GOT3 (cell line): ENCODE results near the gene ADGRD1.

Experiments used
- DNase-seq: peaks from one replicate; lab custom pipeline; 2025; ENCODE audit warnings: mixed read lengths; lab: John Stamatoyannopoulos, UW

Gene ADGRD1

DNA sequence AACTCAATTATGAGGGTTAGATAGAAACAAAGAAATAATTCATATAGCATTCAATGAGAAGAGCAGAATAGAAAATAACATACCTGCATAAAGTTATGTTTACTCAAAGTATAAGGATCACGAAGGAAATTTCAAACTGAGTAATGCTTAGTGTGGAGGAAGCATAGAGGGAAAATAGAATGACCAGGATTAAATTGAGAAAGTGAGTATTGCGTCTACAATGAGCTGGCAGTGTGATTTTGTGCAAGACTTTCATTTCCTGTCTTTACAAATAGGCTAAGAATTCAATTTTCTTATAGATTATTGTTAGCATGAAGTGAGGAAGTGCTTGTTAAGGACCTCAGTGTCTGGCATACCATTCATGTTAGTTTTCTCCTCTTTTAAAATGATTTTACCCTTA lies 12.0 kb downstream of the ADGRD1 start:
- DNase-seq = no peak

DNA sequence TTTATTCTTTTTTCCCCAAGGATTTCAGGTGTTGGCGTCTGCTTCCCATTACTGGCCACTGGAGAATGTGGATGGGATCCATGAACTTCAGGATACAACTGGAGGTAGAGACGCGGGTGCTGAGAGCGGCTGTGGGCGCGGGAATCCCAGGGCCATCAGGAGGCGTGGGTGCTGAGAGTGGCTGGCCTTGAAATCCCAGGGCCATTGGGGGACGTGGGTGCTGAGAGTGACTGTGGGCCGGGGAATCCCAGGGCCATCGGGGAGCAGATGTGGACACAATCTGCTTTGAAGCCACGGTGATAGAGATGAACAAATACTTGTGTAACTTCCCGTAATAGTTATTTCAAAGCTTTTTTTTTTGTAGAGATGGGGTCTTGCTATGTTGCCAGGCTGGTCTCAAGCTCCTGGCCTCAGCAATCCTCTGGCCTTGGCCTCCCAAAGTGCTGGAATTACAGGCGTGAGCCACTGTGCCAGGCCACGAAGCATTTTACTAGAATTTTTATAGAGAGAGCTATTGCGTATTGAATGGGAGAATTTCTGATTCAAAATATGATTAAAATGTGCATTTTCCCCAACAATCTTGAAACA lies 12.8 kb downstream of the ADGRD1 start:
- no peak for DNase-seq

DNA sequence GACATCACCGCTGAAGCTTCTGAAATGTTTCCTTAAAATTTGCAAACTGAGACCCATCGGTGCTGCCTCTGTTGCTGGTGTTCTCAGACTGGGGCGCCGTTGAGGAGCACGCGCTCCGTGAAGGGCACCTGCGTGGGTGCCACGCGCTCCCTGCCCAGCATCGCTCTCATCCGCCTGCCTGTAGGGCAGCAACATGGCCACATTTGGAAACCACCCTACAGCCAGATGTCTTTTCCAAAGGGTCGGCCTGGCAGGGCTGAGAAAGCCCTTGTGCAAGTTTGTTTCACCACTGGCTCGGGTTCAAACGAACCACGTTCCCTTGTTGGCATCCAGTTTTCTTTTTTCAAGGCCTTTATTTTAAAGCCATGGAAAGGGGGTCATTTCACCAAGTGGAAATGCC lies 13.9 kb downstream of the ADGRD1 start:
- no peak for DNase-seq

DNA sequence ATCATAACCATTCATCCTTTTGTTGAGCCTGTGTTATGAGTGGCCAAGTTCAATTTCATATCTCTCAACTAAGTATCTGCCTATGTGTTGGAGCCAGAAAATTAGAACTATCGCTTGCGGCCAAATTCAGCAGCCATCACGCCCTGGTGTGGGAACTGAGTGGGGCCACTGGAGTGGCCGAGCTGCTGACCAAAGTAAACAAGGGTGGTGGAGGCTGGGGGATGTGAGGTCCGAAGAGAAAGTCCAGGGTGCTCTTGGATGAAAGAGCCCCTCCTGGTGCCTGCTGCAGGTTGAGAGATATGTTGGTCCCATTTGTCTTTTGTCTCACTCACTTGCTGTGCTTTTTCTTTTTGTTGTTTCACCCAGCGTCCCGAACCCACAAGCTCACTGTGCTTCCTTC lies 14.9 kb downstream of the ADGRD1 start:
- no peak for DNase-seq

DNA sequence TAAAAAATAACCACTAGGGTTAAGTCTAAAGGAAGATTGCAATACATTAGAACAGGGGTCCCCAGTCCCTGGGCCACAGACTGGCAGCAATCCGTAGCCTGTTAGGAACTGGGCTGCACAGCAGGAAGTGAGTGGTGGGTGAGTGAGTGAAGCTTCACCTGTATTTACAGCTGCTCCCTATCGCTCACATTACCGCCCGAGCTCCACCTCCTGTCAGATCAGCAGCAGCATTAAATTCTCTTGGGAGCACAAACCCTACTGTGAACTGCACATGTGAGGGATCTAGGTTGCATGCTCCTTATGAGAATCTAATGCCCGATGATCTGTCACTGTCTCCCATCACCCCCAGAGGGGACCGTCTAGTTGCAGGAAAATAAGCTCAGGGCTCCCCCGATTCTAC lies 15.5 kb downstream of the ADGRD1 start:
- no peak for DNase-seq

DNA sequence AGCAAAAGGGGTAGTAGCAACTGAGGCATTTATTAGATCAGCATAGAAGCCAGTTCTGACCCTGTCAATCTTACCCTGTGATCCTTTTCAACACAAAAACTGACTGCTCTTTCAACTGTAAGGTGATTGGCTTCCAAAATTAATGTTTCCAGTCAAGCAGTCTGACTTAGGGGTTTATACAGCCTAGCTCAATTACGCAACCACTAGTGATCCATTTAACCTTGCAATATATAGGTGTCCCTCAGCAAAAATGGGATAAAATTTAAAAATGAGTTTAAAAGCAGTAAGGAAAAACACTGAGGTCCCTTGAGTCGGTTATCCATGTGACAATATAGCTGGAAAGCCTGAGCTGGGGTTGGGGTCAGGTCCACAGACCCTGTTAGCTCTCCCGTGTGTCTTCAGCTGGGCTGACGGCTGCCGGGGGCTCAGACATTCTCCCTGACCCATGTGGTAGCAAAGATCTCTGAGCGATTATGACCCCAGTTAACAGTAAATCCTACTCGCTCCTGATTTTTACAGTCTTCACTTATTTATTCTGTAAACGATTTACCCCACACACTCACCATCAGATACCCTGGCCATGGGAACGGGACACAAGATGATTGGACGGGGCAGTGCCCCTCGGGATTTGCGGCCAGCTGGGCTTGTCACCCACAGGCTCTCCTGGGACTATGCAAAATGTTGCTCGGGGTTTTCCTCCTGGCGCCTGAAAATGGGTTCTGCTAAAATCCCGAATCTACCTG lies 16.6 kb downstream of the ADGRD1 start:
- no peak for DNase-seq

DNA sequence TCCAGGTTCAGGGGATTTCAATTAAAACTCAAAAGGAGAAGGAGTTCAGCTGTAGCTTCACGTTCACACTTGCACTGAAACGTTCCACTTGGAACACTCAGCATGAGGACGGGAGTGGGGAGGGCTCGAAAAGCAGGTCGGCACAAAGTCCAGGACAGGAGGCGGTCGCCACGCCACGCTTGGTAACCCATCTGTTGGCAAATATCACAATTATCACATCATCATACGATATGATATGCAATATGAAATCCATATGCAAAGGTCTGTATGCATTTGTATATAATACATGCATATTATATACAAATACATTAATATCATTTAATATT lies 17.2 kb downstream of the ADGRD1 start:
- no peak for DNase-seq

DNA sequence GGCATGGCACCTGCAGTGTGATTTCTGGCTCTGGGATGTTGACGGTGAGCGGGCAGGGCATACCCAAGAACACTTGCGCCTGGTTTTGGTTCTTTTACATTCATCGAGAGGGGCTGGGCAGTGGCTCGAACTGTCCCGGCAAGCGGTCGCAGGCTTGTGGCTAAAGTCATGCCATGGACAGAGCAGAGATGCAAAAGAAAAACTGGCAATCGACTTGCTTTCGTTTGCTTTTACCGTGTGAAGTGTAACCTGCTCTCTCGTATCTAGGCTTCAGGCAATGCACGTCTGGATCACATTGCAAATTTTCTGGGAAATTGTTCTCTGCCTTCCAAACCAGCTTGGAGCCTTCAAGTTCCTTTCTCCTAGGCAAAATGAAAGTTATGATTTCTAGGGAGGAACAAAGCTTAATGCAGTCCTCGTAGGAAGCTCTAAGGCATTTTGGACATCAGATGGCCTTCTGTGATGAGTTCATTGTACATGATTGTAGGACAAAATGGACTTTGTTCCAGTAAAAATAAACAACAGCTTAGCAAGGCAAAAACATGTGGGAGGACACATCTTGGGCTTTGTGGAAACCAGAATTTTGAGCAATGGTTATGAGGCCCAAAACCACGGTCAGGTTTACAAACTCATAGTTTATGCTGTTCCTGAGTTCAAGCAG lies 18.3 kb downstream of the ADGRD1 start:
- DNase-seq = no peak

DNA sequence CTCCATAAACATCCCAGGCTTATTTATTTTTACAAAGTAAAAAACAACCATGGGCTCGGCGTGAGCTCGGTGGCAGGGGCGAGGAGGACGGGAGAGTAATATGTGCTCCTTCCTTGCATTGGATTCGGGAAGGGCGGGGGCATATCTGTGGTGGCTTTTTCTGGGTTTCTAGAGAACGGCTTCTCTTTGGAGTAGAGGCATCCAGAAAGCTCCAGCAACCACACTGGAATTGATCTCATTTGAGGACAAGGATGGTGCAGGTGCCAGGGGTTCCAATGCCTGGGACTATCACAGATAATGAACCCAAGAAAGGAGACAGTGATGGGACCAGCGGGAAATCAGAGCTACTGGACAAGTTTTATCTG lies 18.9 kb downstream of the ADGRD1 start:
- DNase-seq = no peak

DNA sequence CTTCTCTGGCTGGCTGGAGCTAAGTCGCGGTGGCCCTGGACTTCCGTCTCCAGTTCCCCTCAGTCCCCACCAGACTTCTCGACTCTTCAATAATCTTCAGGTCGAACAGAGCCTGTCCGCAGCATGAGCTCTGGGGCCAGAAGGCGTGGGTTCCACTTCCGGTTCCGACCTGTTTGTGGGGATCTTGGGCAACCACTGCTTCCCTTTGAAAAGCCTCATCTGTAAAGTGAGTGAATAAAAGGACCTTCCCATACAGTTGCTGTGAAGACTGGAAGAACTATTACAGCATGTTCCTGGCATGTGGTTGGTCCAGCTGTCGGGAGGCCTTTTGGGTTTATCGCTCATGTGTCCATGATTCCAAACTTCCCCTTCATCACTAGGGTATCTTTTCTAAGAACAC lies 19.4 kb downstream of the ADGRD1 start:
- no peak for DNase-seq

DNA sequence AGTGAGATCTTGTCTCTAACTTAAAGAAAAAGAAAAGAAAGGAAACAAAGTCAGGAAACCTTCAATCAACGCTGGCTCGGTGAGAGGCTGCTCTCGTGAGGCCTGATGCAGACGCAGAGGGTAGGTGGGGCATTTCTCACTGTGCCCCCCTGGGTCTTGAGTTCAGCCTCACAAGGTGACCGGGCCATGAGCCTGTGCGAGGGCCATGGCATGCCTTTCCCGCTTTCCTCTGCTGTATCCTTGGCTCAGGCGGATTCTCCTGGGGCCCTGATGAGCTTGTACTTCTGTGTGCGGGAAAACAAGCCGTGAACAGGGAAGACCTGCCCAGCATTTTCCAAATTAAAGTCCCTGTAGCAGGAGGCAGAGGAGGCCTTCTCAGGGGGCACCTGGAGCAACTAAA lies 20.2 kb downstream of the ADGRD1 start:
- no peak for DNase-seq

DNA sequence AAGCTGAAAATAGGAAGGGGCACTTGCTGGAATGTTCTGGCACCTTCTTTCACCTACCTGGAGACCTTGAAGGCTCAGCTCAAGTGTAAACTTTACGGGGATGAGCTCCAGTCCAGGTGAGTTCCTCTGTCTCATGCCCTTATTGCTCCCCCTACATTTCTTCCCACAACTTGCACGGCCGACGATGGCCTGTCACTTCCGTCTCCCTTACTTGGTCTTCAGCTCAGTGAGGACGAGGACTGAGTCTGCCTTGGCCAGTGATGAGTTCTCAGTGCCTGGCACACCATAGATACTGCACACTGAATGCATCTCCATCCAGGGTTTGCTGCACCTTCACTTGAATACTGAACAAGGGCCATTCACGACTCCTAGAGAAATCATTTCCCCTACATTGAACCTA lies 21.4 kb downstream of the ADGRD1 start:
- DNase-seq = no peak

DNA sequence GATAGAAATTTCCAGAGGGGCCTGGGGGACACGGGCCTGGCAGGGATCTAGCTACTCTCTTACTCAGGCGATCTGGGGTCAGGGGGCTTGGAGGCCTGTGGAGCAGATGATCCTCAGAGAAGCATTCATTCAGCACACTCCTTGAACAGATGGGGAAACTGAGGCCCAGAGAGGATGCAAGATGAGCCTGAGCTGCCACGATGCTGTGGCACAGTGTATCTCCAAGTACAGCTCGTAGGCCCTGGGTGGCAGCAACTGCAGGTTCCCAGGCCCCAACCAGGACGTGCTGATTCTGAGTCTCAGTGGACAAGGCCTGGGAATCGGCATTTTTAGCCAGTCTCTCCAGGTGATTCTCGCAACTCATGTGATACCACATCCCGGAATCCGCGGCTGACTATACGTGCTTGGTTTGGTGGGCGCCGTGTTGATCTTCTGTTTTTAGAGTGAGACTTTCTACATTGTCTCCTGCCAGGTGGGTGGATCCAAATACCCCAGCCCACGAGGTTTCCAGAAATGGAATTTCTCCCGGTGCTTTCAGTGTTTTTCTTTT lies 22.5 kb downstream of the ADGRD1 start:
- no peak for DNase-seq

DNA sequence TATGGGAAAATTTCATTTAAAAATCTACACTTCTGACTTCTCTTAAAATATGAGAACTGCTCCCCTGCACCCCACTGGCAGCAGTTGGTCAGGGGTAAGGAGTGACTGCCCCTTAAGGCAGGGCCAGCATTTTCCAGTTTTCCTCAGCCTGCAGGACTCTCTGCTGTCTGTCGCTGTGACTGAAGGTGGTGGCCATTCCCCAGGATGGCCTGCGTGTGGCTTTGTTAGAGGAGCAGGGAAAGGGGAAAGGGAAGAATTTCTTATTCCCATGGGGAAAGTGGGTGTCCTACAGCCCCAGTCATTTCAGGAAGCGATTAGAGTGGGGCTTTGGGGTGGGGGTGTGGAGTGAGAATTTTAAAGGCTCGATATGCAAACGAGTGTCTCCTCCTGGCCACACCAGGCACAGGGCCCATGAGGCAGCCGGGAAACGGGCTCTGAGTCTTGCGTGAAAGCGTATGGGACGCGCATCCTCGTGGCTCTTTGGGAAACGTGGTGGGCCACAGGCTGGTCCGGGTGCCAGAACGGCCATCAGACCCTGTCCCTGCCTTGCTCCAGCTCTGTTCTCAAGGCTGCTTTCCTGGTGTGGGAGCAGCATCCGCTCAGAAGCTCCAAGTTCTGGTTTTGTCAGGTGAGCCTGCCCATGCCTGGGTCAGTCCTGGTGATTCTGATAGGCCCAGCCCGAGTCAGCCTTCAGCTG lies 23.5 kb downstream of the ADGRD1 start:
- no peak for DNase-seq

DNA sequence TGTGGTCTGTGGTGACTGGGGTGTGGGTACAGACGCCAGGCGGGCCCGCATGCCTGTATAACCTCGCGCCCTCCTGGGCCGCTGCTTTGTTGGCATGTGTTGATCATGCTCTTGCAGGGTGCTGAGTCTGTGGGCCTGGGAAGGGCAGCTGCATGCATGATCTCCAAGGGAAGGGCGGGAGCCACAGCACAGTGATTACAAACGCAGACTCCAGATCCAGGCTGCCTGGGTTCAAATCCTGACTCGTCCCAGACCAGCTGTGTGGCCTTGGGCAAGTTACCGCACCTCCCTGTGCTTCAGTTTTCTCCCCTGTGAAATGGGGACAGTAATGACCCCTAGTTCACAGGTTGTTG lies 24.0 kb downstream of the ADGRD1 start:
- no peak for DNase-seq

DNA sequence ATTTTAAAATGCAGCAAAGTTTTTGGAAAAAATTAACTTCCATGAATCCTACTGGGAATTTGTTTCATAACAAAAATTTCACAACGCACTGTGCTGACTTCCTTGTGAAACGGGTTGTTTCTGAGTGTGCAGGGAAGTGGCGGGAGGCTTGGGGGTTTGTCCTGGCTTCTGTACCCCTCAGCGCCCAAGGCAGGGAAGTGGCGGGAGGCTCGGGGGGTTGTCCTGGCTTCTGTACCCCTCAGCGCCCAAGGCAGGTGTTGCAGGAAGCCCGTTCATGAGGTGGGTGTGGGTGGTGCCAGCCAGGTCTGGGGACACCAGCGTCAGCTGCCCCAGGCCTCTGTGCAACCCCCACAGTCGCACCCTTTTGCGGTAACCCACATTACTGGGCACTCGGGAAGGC lies 25.1 kb downstream of the ADGRD1 start:
- no peak for DNase-seq

DNA sequence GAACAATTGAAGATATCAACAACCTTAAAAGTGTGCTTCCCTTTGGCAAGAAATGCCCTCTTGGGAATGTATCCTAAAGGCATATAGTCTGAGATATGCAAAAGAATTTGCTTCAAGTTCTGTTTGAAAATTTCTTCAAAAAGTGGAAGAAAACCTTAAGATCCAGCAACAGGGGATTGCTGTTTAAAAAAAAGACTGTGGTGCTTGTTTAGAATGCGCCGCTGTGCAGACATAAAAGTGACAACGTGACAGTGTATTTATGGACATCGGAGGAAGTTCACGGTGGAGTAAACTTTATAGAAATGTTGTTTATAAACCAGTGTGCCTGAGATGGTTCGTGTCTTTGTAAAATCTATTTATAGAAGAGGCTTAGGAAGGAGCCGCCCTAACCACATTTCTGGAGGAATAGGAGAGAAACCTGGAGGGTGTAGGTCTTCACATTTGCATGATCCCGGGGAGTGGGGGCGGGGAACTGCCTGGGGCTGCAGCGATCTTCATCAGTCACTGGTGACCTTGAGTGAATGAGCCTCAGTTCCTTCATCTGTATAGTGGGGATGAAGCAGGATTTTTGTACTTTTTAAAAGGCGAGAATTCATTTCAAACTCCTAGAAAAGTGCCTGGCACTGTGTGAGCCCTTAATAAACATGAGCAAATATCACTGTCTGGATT lies 27.5 kb downstream of the ADGRD1 start:
- DNase-seq = no peak

DNA sequence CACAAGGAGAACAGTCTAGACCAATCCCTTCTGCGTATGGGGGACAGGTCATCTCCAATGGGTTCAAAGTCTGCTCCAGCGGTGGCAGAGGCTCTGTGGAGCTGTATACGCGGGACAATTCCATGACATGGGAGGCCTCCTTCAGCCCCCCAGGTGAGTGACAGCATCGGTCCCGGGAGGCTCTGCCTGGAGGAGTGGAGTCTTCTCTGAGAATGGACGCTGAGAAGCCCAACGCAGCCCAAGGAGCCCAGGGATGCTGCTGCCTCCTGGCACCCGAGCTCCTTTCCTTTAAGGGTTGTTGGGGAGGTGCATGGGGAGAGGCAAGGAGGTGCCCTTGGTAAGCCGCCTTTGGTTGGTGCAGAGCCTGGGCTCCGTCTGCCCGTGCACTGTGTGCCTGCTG lies 28.2 kb downstream of the ADGRD1 start:
- no peak for DNase-seq

DNA sequence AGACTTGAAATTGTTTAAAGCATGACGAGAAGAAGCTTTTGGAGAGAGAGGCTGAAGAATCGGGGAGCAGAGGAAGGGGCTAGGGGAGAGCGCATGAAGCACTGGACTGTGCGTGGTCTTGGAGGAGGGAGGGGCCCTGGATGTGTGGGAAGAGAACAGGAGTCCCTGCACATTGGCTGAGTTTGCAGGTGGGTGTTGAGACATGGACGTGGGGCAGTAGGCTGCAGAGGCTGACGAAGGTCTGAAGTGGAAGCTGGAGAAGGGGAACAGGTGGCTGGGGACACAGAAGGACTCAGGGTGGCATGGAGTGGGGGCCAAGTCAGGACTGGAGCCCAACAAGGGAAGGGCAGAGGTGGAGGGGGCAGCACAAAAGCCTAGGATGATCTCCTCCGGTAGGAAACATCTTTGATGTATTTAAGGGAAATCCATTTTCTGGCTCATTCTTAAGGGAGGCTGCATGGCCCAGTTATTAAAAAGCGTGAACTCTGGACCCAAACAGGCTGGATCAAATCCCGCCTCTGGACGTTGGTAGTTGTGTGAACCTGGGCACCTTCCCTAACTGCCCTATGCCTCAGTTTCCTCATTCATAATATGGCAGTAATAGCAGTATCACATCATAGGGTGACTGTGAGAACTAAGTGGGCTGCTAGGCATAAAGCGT lies 29.0 kb downstream of the ADGRD1 start:
- DNase-seq = no peak

DNA sequence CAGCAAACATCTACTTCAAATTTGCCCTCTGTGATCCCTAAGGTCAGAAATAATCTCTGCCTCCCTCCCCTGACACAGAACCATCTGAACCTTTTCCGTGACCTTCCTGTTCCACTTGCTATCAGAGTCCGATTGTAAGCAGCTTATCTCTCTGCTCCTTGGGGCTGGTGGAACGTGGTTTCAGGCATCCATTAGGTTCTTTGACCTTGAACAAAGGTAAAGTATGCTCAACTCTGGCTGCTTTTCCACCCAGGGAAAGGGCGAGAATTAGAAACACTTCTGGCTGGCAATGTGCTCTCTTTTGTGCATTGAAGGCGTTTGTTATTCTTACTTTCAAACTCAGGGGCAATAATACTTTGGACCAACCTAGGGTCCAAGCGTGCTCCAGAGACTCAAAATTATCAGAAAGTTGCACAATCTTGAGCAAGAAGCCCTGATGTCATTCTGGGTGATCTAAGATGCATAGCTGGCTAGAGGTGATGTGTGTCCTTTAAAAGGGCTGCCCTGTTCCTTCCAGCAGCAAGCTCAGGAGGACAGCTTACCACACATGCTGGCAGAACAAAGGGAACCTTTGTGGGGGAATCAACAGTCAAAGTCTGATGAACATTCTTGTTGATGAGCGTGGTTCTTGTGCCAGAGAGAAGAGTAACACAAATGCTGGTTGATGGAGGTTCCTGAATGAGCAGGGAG lies 29.8 kb downstream of the ADGRD1 start:
- DNase-seq = no peak
